Left lung (tissue), 10 donors: Measurements from ENCODE around the gene SHISA6. TPM values are rescaled to one million over a fixed set of nuclear protein-coding genes. Genes with fewer than 3 reads are reported as not detected.
A peak's percentile ranks its signal among the peaks of the same experiment; 100 is the strongest.

ENCODE experiments used
- ATAC-seq: fragments of 200-7000 bp; cut with Tn5 transposase; one replicate; pipeline ENCODE4 v1.9.1; 2020; ENCODE audit warnings: moderate library complexity
- DNase-seq, 4 donors: peaks; one replicate each; pipeline ENCODE4 v3.0.0-alpha.2; 2013 to 2020
- H3K27ac ChIP-seq, 2 donors: fragments of 200-600 bp; sonication (generic) in 1 of 2; one replicate each; pipeline versions ENCODE4 v1.5.0 to v1.8.0; 2020 to 2021
- H3K27me3 ChIP-seq, 2 donors: fragments of 200-600 bp; sonication (generic) in 1 of 2; one replicate each; pipeline versions ENCODE4 v1.5.0 to v1.8.0; 2020 to 2021
- H3K36me3 ChIP-seq, 2 donors: fragments of 200-600 bp; sonication (generic) in 1 of 2; one replicate each; pipeline versions ENCODE4 v1.5.0 to v1.8.0; 2020 to 2021
- H3K4me1 ChIP-seq, 2 donors: fragments of 200-600 bp; one replicate each; pipeline ENCODE4 v1.8.0; 2021
- H3K4me3 ChIP-seq, 2 donors: fragments of 200-600 bp; sonication (generic) in 1 of 2; one replicate each; pipeline versions ENCODE4 v1.5.0 to v1.8.0; 2020 to 2021; ENCODE audit warnings: mild to moderate bottlenecking in 1 of 2
- H3K9me3 ChIP-seq, 2 donors: fragments of 200-600 bp; sonication (generic) in 1 of 2; one replicate each; pipeline versions ENCODE4 v1.5.0 to v1.8.0; 2020 to 2021
- intact Hi-C, 2 donors: fragments of 100-400 bp; cut with DNase I; formaldehyde crosslinking; loops; one replicate each; pipeline versions ENCODE4 v1.11.2 to v1.14.2; 2022
- polyA plus RNA-seq, 6 donors: library from polyadenylated mRNA; unstranded; fragments of 120-200 nt; gene quantifications; one replicate each; pipeline ENCODE4 v1.2.1, GENCODE V29; 2013; ENCODE audit not compliant: insufficient read length in 6 of 6
- total RNA-seq, 2 donors: library from RNA; stranded (reverse); fragmentation: NEBNext Ultra II Directional; extraction: Animal tissue kit (Norgen Biotek cat#: 25700); gene quantifications; one replicate each; pipeline ENCODE4 v1.2.1, GENCODE V29; 2021
- TF ChIP-seq, protein P1 (sequence below), 2 donors: fragments of 200-600 bp; sonication (generic) in 1 of 2; IDR thresholded peaks; one replicate each; pipeline versions ENCODE4 v1.5.0 to v1.8.0; 2021; ENCODE audit warnings: antibody characterized with exemption in 2 of 2
- donor health status: DM: no; HTN: yes; CAD: no.
- donor health status: DM: no; HTN: no; CAD: no.

Gene SHISA6
- total and polyA plus RNA-seq, 8 donors, result 0.06 to 0.38 (median 0.19) TPM; not detected in 1

DNA sequence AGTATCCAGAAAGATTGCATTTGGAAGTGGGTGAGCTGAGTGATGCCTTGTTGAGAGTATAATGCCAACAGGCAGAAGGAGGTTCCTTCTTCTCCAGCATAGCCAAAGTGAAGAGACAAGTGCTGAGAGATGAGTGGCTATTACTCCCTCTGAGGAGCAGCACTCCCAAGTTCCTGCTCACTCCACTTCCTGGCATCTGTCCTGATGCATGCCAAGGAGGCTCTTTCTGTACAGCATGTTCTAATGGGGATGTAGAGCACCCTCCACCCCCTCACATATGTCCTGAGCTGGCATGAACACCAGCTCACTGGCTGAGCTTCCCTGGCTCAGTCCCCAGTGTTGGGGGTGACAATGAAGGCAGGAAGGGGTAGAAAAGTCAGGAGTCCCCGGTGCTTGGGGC lies 313.0 kb downstream of the SHISA6 start:
- Histone ChIP-seq H3K4me1 (no peaks in the 10 kb centered on the region), H3K36me3 (no peaks in the 10 kb centered on the region), H3K4me3 (no peak overlapping the region), H3K27ac (no peak overlapping the region), H3K9me3 (peaks cover 0 to 7% of the 10 kb centered on the region in 2 donors), H3K27me3 (no peaks in the 10 kb centered on the region)
- intact Hi-C loops, result no loop called here
- ATAC-seq (no peak), DNase-seq (no peak)
- TF ChIP-seq, protein P1, sequence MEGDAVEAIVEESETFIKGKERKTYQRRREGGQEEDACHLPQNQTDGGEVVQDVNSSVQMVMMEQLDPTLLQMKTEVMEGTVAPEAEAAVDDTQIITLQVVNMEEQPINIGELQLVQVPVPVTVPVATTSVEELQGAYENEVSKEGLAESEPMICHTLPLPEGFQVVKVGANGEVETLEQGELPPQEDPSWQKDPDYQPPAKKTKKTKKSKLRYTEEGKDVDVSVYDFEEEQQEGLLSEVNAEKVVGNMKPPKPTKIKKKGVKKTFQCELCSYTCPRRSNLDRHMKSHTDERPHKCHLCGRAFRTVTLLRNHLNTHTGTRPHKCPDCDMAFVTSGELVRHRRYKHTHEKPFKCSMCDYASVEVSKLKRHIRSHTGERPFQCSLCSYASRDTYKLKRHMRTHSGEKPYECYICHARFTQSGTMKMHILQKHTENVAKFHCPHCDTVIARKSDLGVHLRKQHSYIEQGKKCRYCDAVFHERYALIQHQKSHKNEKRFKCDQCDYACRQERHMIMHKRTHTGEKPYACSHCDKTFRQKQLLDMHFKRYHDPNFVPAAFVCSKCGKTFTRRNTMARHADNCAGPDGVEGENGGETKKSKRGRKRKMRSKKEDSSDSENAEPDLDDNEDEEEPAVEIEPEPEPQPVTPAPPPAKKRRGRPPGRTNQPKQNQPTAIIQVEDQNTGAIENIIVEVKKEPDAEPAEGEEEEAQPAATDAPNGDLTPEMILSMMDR (IDR thresholded peaks at IDR 0.05), result no peak

DNA sequence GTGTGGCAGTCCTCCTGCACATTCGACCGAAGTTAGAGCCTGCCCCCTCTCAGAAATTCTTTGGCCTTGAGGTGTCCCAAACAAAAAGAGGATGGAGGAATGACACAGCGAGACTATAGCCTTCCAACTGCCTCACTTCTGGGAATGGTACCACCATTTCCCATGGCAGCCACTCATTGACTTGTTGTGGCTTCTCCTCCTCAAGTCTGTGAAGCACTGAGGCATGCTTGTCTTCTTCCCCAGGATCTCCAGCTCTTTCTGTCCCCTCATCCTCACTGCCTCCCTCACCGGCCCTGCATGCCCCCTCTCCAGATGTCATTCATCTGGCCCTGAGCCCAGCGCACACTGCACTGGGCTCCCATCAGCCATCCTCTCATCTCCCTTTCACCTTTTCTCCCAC lies 313.5 kb downstream of the SHISA6 start:
- TF ChIP-seq, protein P1 (IDR thresholded peaks at IDR 0.05), result no peak
- Histone ChIP-seq H3K27me3 (no peaks in the 10 kb centered on the region), H3K4me1 (no peaks in the 10 kb centered on the region), H3K27ac (no peak overlapping the region), H3K9me3 (peaks cover 0 to 7% of the 10 kb centered on the region in 2 donors), H3K36me3 (no peaks in the 10 kb centered on the region), H3K4me3 (no peak overlapping the region)
- DNase-seq, result no peak
- intact Hi-C loops, result no loop called here
- no peak for ATAC-seq

DNA sequence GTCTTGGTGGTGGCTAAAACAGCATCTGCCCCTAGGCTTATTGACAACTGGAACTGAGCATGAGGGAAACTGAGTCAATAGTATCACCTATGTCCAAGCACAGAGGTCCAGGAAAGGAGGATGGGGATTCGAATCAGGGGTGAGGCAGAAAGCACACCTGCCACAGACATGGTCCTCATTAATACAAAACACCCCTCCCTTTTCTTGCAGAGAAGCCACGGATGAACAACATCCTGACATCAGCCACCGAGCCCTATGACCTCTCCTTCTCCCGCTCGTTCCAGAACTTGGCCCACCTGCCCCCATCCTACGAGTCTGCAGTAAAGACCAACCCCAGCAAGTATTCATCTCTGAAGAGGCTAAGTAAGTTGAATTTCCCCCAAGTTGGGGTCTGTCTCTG lies 314.5 kb downstream of the SHISA6 start:
- intact Hi-C loops, result no loop called here
- no peak for ATAC-seq
- H3K4me1 ChIP-seq, result no peaks in the 10 kb centered on the region

DNA sequence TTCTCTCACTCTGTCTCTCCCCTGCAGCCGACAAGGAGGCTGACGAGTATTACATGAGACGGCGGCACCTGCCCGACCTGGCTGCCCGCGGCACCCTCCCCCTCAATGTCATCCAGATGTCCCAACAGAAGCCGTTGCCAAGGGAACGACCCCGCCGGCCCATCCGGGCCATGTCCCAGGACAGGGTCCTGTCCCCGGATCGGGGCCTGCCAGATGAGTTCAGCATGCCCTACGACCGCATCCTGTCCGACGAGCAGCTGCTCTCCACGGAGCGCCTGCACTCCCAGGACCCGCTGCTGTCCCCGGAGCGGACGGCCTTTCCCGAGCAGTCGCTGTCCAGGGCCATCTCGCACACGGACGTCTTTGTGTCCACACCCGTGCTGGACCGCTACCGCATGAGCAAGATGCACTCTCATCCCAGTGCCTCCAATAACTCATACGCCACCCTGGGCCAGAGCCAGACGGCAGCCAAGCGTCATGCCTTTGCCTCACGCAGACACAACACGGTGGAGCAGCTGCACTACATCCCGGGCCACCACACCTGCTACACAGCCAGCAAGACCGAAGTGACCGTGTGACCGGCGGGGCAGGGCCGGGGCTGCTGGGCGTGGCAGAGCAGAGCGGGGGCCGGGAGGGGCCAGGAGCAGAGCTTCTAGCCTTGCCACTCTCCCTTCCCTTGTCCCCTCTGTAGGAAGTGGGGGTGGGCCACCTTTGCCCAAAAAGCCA lies 316.9 kb downstream of the SHISA6 start:
- no peak overlapping the region for H3K4me3 ChIP-seq
- intact Hi-C loops, result no loop called here
- H3K36me3 ChIP-seq, result no peaks in the 10 kb centered on the region
- H3K27ac ChIP-seq, result no peak overlapping the region
- DNase-seq, result peak in 1 of 4 donors; percentile 74
- no peak for ATAC-seq
- TF ChIP-seq, protein P1 (IDR thresholded peaks at IDR 0.05), result no peak
- H3K4me1 ChIP-seq, result no peaks in the 10 kb centered on the region
- H3K27me3 ChIP-seq, result no peaks in the 10 kb centered on the region
- H3K9me3 ChIP-seq, result peaks cover 0 to 7% of the 10 kb centered on the region in 2 donors

More for the DNA sequence above, 314.5 kb downstream of the SHISA6 start:
- TF ChIP-seq, protein P1 (IDR thresholded peaks at IDR 0.05), result no peak
- peaks cover 0 to 7% of the 10 kb centered on the region in 2 donors for H3K9me3 ChIP-seq
- no peaks in the 10 kb centered on the region for H3K36me3 ChIP-seq
- H3K4me3 ChIP-seq, result no peak overlapping the region
- DNase-seq, result no peak
- no peak overlapping the region for H3K27ac ChIP-seq
- H3K27me3 ChIP-seq, result no peaks in the 10 kb centered on the region

DNA sequence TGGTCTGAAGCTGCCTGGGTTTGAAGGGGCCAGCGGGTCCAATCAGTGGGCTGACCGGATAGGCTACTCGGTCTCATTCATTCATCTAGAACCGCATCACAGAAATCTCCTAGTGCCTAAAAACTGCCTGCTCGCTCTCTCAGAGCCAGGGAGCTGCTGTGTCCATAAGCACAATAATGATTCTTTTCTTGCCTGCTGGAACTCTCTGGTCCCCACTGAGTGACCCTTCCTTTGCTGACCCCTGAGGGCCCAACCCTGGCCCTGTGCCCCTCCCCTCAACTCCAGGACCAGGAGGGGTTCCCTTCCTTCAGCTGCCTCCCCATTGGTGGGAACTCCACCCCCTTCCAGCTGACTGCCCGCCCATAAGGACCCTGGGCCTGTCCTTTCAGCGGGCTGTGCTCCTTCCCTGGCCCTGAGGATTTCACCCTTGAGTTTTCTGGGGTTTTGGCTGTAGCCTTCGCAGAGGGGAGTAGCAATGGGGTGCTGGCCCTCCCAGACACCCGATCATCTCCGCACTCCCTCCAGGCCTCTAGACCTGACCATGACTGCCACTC lies 317.7 kb downstream of the SHISA6 start:
- Histone ChIP-seq H3K9me3 (peaks cover 0 to 7% of the 10 kb centered on the region in 2 donors), H3K27me3 (no peaks in the 10 kb centered on the region), H3K4me1 (no peaks in the 10 kb centered on the region), H3K36me3 (no peaks in the 10 kb centered on the region), H3K4me3 (no peak overlapping the region), H3K27ac (no peak overlapping the region)
- DNase-seq, result no peak
- intact Hi-C loops, result no loop called here
- TF ChIP-seq, protein P1 (IDR thresholded peaks at IDR 0.05), result no peak
- ATAC-seq, result no peak
